Coronary artery (tissue), 2 donors: ENCODE data around the gene NSG1.
"Not testable (repeated sequence)": the region's sequence is repeated elsewhere in the genome, so short reads cannot be mapped to it uniquely, and the experiment has no call there.

Source experiments
- DNase-seq: peaks from one replicate; pipeline ENCODE4 v3.0.0-alpha.2; 2017; ENCODE audit warnings: low spot score
- H3K27ac ChIP-seq, 2 donors: fragments of 200-600 bp; sonication (generic); one replicate each; pipeline ENCODE4 v1.5.1; 2016 to 2019
- H3K4me3 ChIP-seq: fragments of 200-600 bp; sonication (generic); 2 replicates; pipeline ENCODE4 v1.5.1; 2016; ENCODE audit warnings: mild to moderate bottlenecking, moderate library complexity
- CTCF ChIP-seq: fragments of 200-600 bp; sonication (generic); IDR thresholded peaks from one replicate; pipeline ENCODE4 v1.5.1; 2019; ENCODE audit warnings: antibody characterized with exemption

NSG1 gene

GRCh38 chr4:4347585-4347984 is 39.3 kb upstream of the NSG1 start:
- TF ChIP-seq CTCF = no peak
- no peak overlapping the region for H3K27ac ChIP-seq
- H3K4me3 ChIP-seq = no peak overlapping the region
- DNase-seq = no peak

- not testable (repeated sequence) for H3K4me3 ChIP-seq, DNase-seq, H3K27ac ChIP-seq
Measured at GRCh38 chr4:4348585-4348984, 38.3 kb upstream of the NSG1 start.

- DNase-seq = no peak
- no peak overlapping the region for H3K27ac ChIP-seq
- H3K4me3 ChIP-seq = no peak overlapping the region
- no peak for TF ChIP-seq CTCF
Measured at GRCh38 chr4:4349867-4350266, 37.0 kb upstream of the NSG1 start.

GRCh38 chr4:4350909-4351308 is 36.0 kb upstream of the NSG1 start:
- Histone ChIP-seq H3K4me3 (no peak overlapping the region), H3K27ac (no peak overlapping the region)
- no peak for TF ChIP-seq CTCF
- DNase-seq = no peak

GRCh38 chr4:4355302-4355701 is 31.6 kb upstream of the NSG1 start:
- DNase-seq = no peak
- TF ChIP-seq CTCF = no peak
- H3K27ac ChIP-seq = no peak overlapping the region
- no peak overlapping the region for H3K4me3 ChIP-seq

- H3K27ac ChIP-seq = no peak overlapping the region
Measured at GRCh38 chr4:4356106-4357041, 30.5 kb upstream of the NSG1 start.

More at GRCh38 chr4:4356106-4357041, 30.5 kb upstream of the NSG1 start:
- H3K4me3 ChIP-seq = no peak overlapping the region
- TF ChIP-seq CTCF = no peak
- no peak for DNase-seq
